OCI-LY1 (cell line): Measurements from ENCODE around the gene GIPC2.

Experiments used
- H2AFZ ChIP-seq: fragments of 200-600 bp; sonication (generic), shearing (Covaris generic); 2 replicates; pipeline ENCODE4 v1.6.0; 2014; ENCODE audit warnings: antibody characterized with exemption, mild to moderate bottlenecking, low read length
- H3F3A ChIP-seq: fragments of 200-600 bp; sonication (generic), shearing (Covaris generic); 2 replicates; pipeline ENCODE4 v1.6.0; 2014; ENCODE audit warnings: mild to moderate bottlenecking, antibody characterized with exemption, low read length, moderate library complexity; ENCODE audit not compliant: insufficient read depth
- H3K27ac ChIP-seq: fragments of 200-600 bp; sonication (generic); 2 replicates; pipeline ENCODE4 v1.5.1; 2014; ENCODE audit warnings: low read length, mixed run types, mild to moderate bottlenecking, low read depth; ENCODE audit not compliant: poor library complexity, severe bottlenecking
- H3K27me3 ChIP-seq: fragments of 200-600 bp; sonication (generic); 2 replicates; pipeline ENCODE4 v1.6.0; 2014; ENCODE audit warnings: antibody characterized with exemption, mild to moderate bottlenecking, low read length, moderate library complexity; ENCODE audit not compliant: insufficient read depth
- H3K36me3 ChIP-seq: fragments of 200-600 bp; sonication (generic); 2 replicates; pipeline ENCODE4 v1.6.1; 2014; ENCODE audit warnings: mild to moderate bottlenecking, antibody characterized with exemption, low read length, moderate library complexity, mixed read lengths; ENCODE audit not compliant: insufficient read depth
- H3K4me1 ChIP-seq: fragments of 200-600 bp; sonication (generic); 2 replicates; pipeline ENCODE4 v1.5.1; 2014; ENCODE audit warnings: mild to moderate bottlenecking, low read length, moderate library complexity; ENCODE audit not compliant: insufficient read depth, severe bottlenecking
- H3K4me2 ChIP-seq: fragments of 200-600 bp; sonication (generic), shearing (Covaris generic); 2 replicates; pipeline ENCODE4 v1.6.1; 2014; ENCODE audit warnings: low read length
- H3K4me3 ChIP-seq: fragments of 200-600 bp; sonication (generic); 2 replicates; pipeline ENCODE4 v1.5.1; 2014; ENCODE audit warnings: low read length, low read depth, mild to moderate bottlenecking, mixed read lengths; ENCODE audit not compliant: poor library complexity, severe bottlenecking
- H3K79me2 ChIP-seq: fragments of 200-600 bp; shearing (Covaris generic); 2 replicates; pipeline ENCODE4 v1.6.1; 2016; ENCODE audit warnings: mixed run types, low read length, mixed read lengths; ENCODE audit not compliant: insufficient read depth
- H3K9ac ChIP-seq: fragments of 200-600 bp; sonication (generic), shearing (Covaris generic); 2 replicates; pipeline ENCODE4 v1.6.1; 2014; ENCODE audit warnings: mild to moderate bottlenecking, low read length, mixed read lengths
- H3K9me2 ChIP-seq: fragments of 200-600 bp; sonication (generic), shearing (Covaris generic); 2 replicates; pipeline ENCODE4 v1.6.1; 2014; ENCODE audit warnings: low read depth, mild to moderate bottlenecking, low read length, mixed read lengths
- H3K9me3 ChIP-seq: fragments of 200-600 bp; shearing (Covaris generic); 2 replicates; pipeline ENCODE4 v1.6.1; 2014; ENCODE audit warnings: low read length, mixed read lengths
- H4K20me1 ChIP-seq: fragments of 200-600 bp; sonication (generic), shearing (Covaris generic); 2 replicates; pipeline ENCODE4 v1.6.0; 2016; ENCODE audit warnings: mild to moderate bottlenecking, low read length; ENCODE audit not compliant: insufficient read depth
- CTCF ChIP-seq: fragments of 200-600 bp; sonication (generic), shearing (Covaris generic); IDR thresholded peaks from 2 replicates; pipeline ENCODE4 v1.5.1; 2017; ENCODE audit warnings: mild to moderate bottlenecking, antibody characterized with exemption, low read length, moderate library complexity, mixed read lengths
- EZH2 ChIP-seq: fragments of 200-600 bp; sonication (generic), shearing (Covaris generic); IDR thresholded peaks from 2 replicates; pipeline ENCODE4 v1.8.0; 2017; ENCODE audit warnings: borderline replicate concordance, mixed run types, mild to moderate bottlenecking, antibody characterized with exemption, low read length, moderate library complexity, mixed read lengths

The GIPC2 gene

GRCh38 chr1:78038491-78038939 lies 7.3 kb upstream of the GIPC2 start:
- H3K27ac ChIP-seq = no peak overlapping the region
- H3K9me2 ChIP-seq = no peaks in the 10 kb centered on the region
- H3F3A ChIP-seq = no peaks in the 10 kb centered on the region
- no peak overlapping the region for H3K9ac ChIP-seq
- H4K20me1 ChIP-seq = no peaks in the 10 kb centered on the region
- H3K4me1 ChIP-seq = no peaks in the 10 kb centered on the region
- no peaks in the 10 kb centered on the region for H3K79me2 ChIP-seq
- TF ChIP-seq CTCF = no peak
- no peaks in the 10 kb centered on the region for H3K9me3 ChIP-seq
- H3K4me3 ChIP-seq = no peak overlapping the region
- no peaks in the 10 kb centered on the region for H3K36me3 ChIP-seq
- H2AFZ ChIP-seq = no peak overlapping the region
- 0 out of 2 replicates have a peak, but pooled peaks cover 4% of the 10 kb centered on the region for H3K27me3 ChIP-seq
- H3K4me2 ChIP-seq = no peak overlapping the region

- no peaks in the 10 kb centered on the region for H3K4me1 ChIP-seq
- H3K79me2 ChIP-seq = no peaks in the 10 kb centered on the region
- H3F3A ChIP-seq = no peaks in the 10 kb centered on the region
- no peaks in the 10 kb centered on the region for H3K9me3 ChIP-seq
- 0 out of 2 replicates have a peak, but pooled peaks cover 4% of the 10 kb centered on the region for H3K27me3 ChIP-seq
- H2AFZ ChIP-seq = no peak overlapping the region
- H4K20me1 ChIP-seq = no peaks in the 10 kb centered on the region
- no peaks in the 10 kb centered on the region for H3K9me2 ChIP-seq
- H3K4me3 ChIP-seq = no peak overlapping the region
- TF ChIP-seq CTCF = no peak
- TF ChIP-seq EZH2 = no peak
- no peak overlapping the region for H3K27ac ChIP-seq
- no peaks in the 10 kb centered on the region for H3K36me3 ChIP-seq
- no peak overlapping the region for H3K4me2 ChIP-seq
- H3K9ac ChIP-seq = no peak overlapping the region
These were observed 5.2 kb upstream of the GIPC2 start for GRCh38 chr1:78040484-78041089.

- TF ChIP-seq CTCF = no peak
- no peak for TF ChIP-seq EZH2
- no peaks in the 10 kb centered on the region for H3K4me1 ChIP-seq
- no peaks in the 10 kb centered on the region for H3K9me2 ChIP-seq
- H4K20me1 ChIP-seq = no peaks in the 10 kb centered on the region
- no peaks in the 10 kb centered on the region for H3F3A ChIP-seq
- no peaks in the 10 kb centered on the region for H3K36me3 ChIP-seq
- H2AFZ ChIP-seq = no peak overlapping the region
- no peak overlapping the region for H3K9ac ChIP-seq
- H3K27ac ChIP-seq = no peak overlapping the region
- H3K9me3 ChIP-seq = no peaks in the 10 kb centered on the region
- H3K27me3 ChIP-seq = 0 out of 2 replicates have a peak, but pooled peaks cover 4% of the 10 kb centered on the region
- no peak overlapping the region for H3K4me3 ChIP-seq
- no peaks in the 10 kb centered on the region for H3K79me2 ChIP-seq
- no peak overlapping the region for H3K4me2 ChIP-seq
These were observed 2.3 kb upstream of the GIPC2 start for GRCh38 chr1:78043436-78043835.
